Measurements from ENCODE around the gene SYCE1L.

- TF ChIP-seq CTCF (IDR thresholded peaks at IDR 0.05) (no peak), POLR2A (IDR thresholded peaks at IDR 0.05) (no peak)
Observed at GRCh38 chr16:77170805-77171204, 28.4 kb upstream of the SYCE1L start.
